Subcutaneous abdominal adipose tissue (tissue), 5 donors: ENCODE measurements around the gene UBE2Z.
"Not testable (repeated sequence)": the region's sequence is repeated elsewhere in the genome, so short reads cannot be mapped to it uniquely, and the experiment has no call there.

Experiments used
- H3K27ac ChIP-seq: one replicate; pipeline ENCODE4 v1.7.0; 2013; ENCODE audit warnings: low read depth, mild to moderate bottlenecking, inconsistent platforms, low read length, moderate library complexity
- H3K27me3 ChIP-seq, 5 donors: one replicate each; pipeline ENCODE4 v1.7.0; 2013; ENCODE audit warnings: low read length in 5 of 5, inconsistent platforms in 1 of 5; ENCODE audit not compliant: control insufficient read depth in 5 of 5, insufficient read depth in 4 of 5
- H3K36me3 ChIP-seq, 5 donors: one replicate each; pipeline ENCODE4 v1.7.0; 2013; ENCODE audit warnings: low read length in 5 of 5; ENCODE audit not compliant: control insufficient read depth in 5 of 5, insufficient read depth in 5 of 5
- H3K4me1 ChIP-seq, 5 donors: one replicate each; pipeline ENCODE4 v1.7.0; 2013; ENCODE audit warnings: low read length in 5 of 5, mild to moderate bottlenecking in 3 of 5, moderate library complexity in 1 of 5; ENCODE audit not compliant: control insufficient read depth in 5 of 5, insufficient read depth in 5 of 5
- H3K4me3 ChIP-seq, 5 donors: one replicate each; pipeline ENCODE4 v1.7.0; 2013; ENCODE audit warnings: low read length in 5 of 5, low read depth in 1 of 5
- H3K9ac ChIP-seq, 5 donors: one replicate each; pipeline ENCODE4 v1.7.0; 2013; ENCODE audit warnings: low read length in 5 of 5, mild to moderate bottlenecking in 4 of 5, moderate library complexity in 3 of 5
- H3K9me3 ChIP-seq, 5 donors: one replicate each; pipeline ENCODE4 v1.7.0; 2013; ENCODE audit warnings: low read length in 5 of 5; ENCODE audit not compliant: control insufficient read depth in 5 of 5
- donor health status: healthy.
- donor health status: healthy.
- donor health status: healthy.
- donor health status: healthy.
- donor health status: healthy.

The UBE2Z gene

GRCh38 chr17:48908047-48908843, at the start of gene UBE2Z:
Gene UBE2Z, plus strand, starts transcription at chr17:48908407. Its CDS starts 97 bp downstream, at chr17:48908504.
- H3K4me1 ChIP-seq, result peaks cover 3 to 32% (median 26%) of the 10 kb centered on the region in 5 donors
- H3K9me3 ChIP-seq, result no peaks in the 10 kb centered on the region
- peak within 1 kb of the TSS; percentile 66 to 78 (median 76) for H3K9ac ChIP-seq
- H3K4me3 ChIP-seq, result peak within 1 kb of the TSS; percentile 72 to 92 (median 82)
- H3K27ac ChIP-seq, result peak within 1 kb of the TSS; percentile 75
- H3K36me3 ChIP-seq, result peaks cover 8 to 23% (median 18%) of the 10 kb centered on the region in 5 donors
- no peaks in the 10 kb centered on the region for H3K27me3 ChIP-seq

GRCh38 chr17:48860034-48860433, 48.2 kb upstream of the UBE2Z start:
- Histone ChIP-seq H3K4me3 (no peak overlapping the region), H3K9ac (no peak overlapping the region), H3K36me3 (peaks cover 43 to 85% (median 76%) of the 10 kb centered on the region in 5 donors), H3K4me1 (no peaks in the 10 kb centered on the region), H3K9me3 (no peaks in the 10 kb centered on the region), H3K27ac (no peak overlapping the region), H3K27me3 (no peaks in the 10 kb centered on the region)

- peaks cover 42 to 84% (median 73%) of the 10 kb centered on the region in 5 donors for H3K36me3 ChIP-seq
- H3K9me3 ChIP-seq, result no peaks in the 10 kb centered on the region
- H3K27ac ChIP-seq, result no peak overlapping the region
- H3K9ac ChIP-seq, result no peak overlapping the region
- H3K27me3 ChIP-seq, result no peaks in the 10 kb centered on the region
- H3K4me1 ChIP-seq, result no peaks in the 10 kb centered on the region
- H3K4me3 ChIP-seq, result no peak overlapping the region
These were observed 47.8 kb upstream of the UBE2Z start for GRCh38 chr17:48860456-48860855.

GRCh38 chr17:48868916-48869500, 39.2 kb upstream of the UBE2Z start:
- Histone ChIP-seq H3K4me3 (no peak overlapping the region), H3K9me3 (no peaks in the 10 kb centered on the region), H3K9ac (no peak overlapping the region), H3K36me3 (peaks cover 9 to 23% (median 15%) of the 10 kb centered on the region in 5 donors), H3K4me1 (peaks cover 0 to 44% (median 20%) of the 10 kb centered on the region in 5 donors), H3K27ac (no peak overlapping the region), H3K27me3 (no peaks in the 10 kb centered on the region)

GRCh38 chr17:48869821-48870318, 38.3 kb upstream of the UBE2Z start:
- Histone ChIP-seq H3K36me3 (peaks cover 4 to 15% (median 7%) of the 10 kb centered on the region in 5 donors), H3K9me3 (no peaks in the 10 kb centered on the region), H3K4me3 (no peak overlapping the region), H3K9ac (no peak overlapping the region), H3K27ac (no peak overlapping the region), H3K27me3 (no peaks in the 10 kb centered on the region), H3K4me1 (peaks cover 0 to 44% (median 20%) of the 10 kb centered on the region in 5 donors)

GRCh38 chr17:48871035-48871550, 37.1 kb upstream of the UBE2Z start:
- no peaks in the 10 kb centered on the region for H3K27me3 ChIP-seq
- H3K4me3 ChIP-seq, result no peak overlapping the region
- H3K4me1 ChIP-seq, result peaks cover 0 to 44% (median 20%) of the 10 kb centered on the region in 5 donors
- no peak overlapping the region for H3K9ac ChIP-seq
- peaks cover 2 to 5% (median 2%) of the 10 kb centered on the region in 5 donors for H3K36me3 ChIP-seq
- H3K9me3 ChIP-seq, result no peaks in the 10 kb centered on the region
- H3K27ac ChIP-seq, result no peak overlapping the region

- H3K27me3 ChIP-seq, result no peaks in the 10 kb centered on the region
- no peak overlapping the region for H3K9ac ChIP-seq
- no peak overlapping the region for H3K27ac ChIP-seq
- H3K9me3 ChIP-seq, result no peaks in the 10 kb centered on the region
- peaks cover 0 to 44% (median 20%) of the 10 kb centered on the region in 5 donors for H3K4me1 ChIP-seq
- no peak overlapping the region for H3K4me3 ChIP-seq
- H3K36me3 ChIP-seq, result peaks cover 0 to 2% (median 0%) of the 10 kb centered on the region in 5 donors
These were observed 36.5 kb upstream of the UBE2Z start for GRCh38 chr17:48871551-48872351.

- H3K27me3 ChIP-seq, H3K4me3 ChIP-seq, H3K36me3 ChIP-seq, H3K9me3 ChIP-seq, H3K27ac ChIP-seq, H3K9ac ChIP-seq: not testable (repeated sequence)
- peaks cover 0 to 44% (median 20%) of the 10 kb centered on the region in 5 donors for H3K4me1 ChIP-seq
These were observed 35.8 kb upstream of the UBE2Z start for GRCh38 chr17:48872409-48872808.

GRCh38 chr17:48873209-48873608, 35.0 kb upstream of the UBE2Z start:
- H3K36me3 ChIP-seq, result peaks cover 0 to 2% (median 0%) of the 10 kb centered on the region in 5 donors
- peaks cover 0 to 44% (median 20%) of the 10 kb centered on the region in 5 donors for H3K4me1 ChIP-seq
- peaks cover 0 to 7% (median 0%) of the 10 kb centered on the region in 5 donors for H3K27me3 ChIP-seq
- no peak overlapping the region for H3K9ac ChIP-seq
- peak overlapping the region; percentile 37 for H3K27ac ChIP-seq
- H3K9me3 ChIP-seq, result no peaks in the 10 kb centered on the region
- H3K4me3 ChIP-seq, result no peak overlapping the region
